GM12878 (cell line): ENCODE measurements around the gene TK2. TPM values are rescaled to one million over a fixed set of nuclear protein-coding genes. Genes with fewer than 3 reads are reported as not detected.

Experiments
- ATAC-seq: fragments of 200-7000 bp; cut with Tn5 transposase; 3 replicates; pipeline ENCODE4 v1.9.1; 2020; ENCODE audit warnings: mild to moderate bottlenecking, moderate library complexity
- BruUV-seq: library from RNA; stranded (reverse); fragments of 400-500 nt; replicated peaks from 2 replicates; lab custom pipeline; 2021; lab: Mats Ljungman, UMichigan
- CTCF ChIA-PET: fragments of 300-600 bp; sonication (Branson Sonifier 250); formaldehyde crosslinking; extraction: SDS; loops from one replicate; lab custom pipeline; 2021; ENCODE audit warnings: inconsistent platforms; lab: Yijun Ruan, JAX
- POLR2A ChIA-PET: fragments of 350-600 bp; formaldehyde crosslinking; extraction: SDS; loops from one replicate; lab custom pipeline; 2021; ENCODE audit warnings: inconsistent platforms; lab: Charles Lee
- RAD21 ChIA-PET: fragments of 300-600 bp; sonication (Branson Sonifier 250); formaldehyde crosslinking; loops from one replicate; lab custom pipeline; 2023; ENCODE audit warnings: antibody characterized with exemption; ENCODE audit not compliant: unreplicated experiment; lab: Charles Lee
- SMC1A ChIA-PET: fragments of 300-600 bp; sonication (Branson Sonifier 250); formaldehyde crosslinking; loops from one replicate; lab custom pipeline; 2023; ENCODE audit not compliant: unreplicated experiment, uncharacterized antibody; lab: Charles Lee
- DNase-seq: peaks from one replicate; pipeline ENCODE4 v3.0.0-alpha.2; 2011; ENCODE audit warnings: low read depth, low spot score
- FAIRE-seq: peaks from 3 replicates; lab custom pipeline; 2011; peaks lifted over from hg19 to GRCh38; lab: Jason Lieb, UNC
- H2AFZ ChIP-seq: 2 replicates; pipeline ENCODE4 v1.6.0; 2011; ENCODE audit warnings: low read depth, low read length, control low read depth; ENCODE audit not compliant: control insufficient read depth
- H3K27ac ChIP-seq: 2 replicates; pipeline ENCODE4 v1.5.1; 2011; ENCODE audit warnings: control low read depth; ENCODE audit not compliant: control insufficient read depth, insufficient read depth
- H3K27me3 ChIP-seq, 2 experiments: replicated peaks in 1 of 2; 2 replicates each; pipeline versions ENCODE4 v1.6.0 to v1.6.1; 2011; ENCODE audit warnings: low read length in 1 of 2; ENCODE audit not compliant: control insufficient read depth in 2 of 2, insufficient read depth in 2 of 2
- H3K36me3 ChIP-seq, 2 experiments: 2 replicates each; pipeline ENCODE4 v1.5.1; 2011; ENCODE audit warnings: low read length in 1 of 2; ENCODE audit not compliant: control insufficient read depth in 2 of 2, insufficient read depth in 2 of 2
- H3K4me1 ChIP-seq: 2 replicates; pipeline ENCODE4 v1.6.1; 2011; ENCODE audit warnings: mild to moderate bottlenecking, low read length, moderate library complexity, mixed read lengths; ENCODE audit not compliant: control insufficient read depth, insufficient read depth
- H3K4me2 ChIP-seq: 2 replicates; pipeline ENCODE4 v1.6.0; 2011; ENCODE audit warnings: control low read depth; ENCODE audit not compliant: control insufficient read depth, insufficient read depth
- H3K4me3 ChIP-seq: fragments of 200-600 bp; sonication (generic); 2 replicates; pipeline ENCODE4 v1.5.1; 2016
- H3K79me2 ChIP-seq: 2 replicates; pipeline ENCODE4 v1.6.0; 2011; ENCODE audit warnings: low read length; ENCODE audit not compliant: control insufficient read depth, insufficient read depth
- H3K9ac ChIP-seq: 2 replicates; pipeline ENCODE4 v1.8.0; 2011; ENCODE audit warnings: low read length, control low read depth, mixed read lengths; ENCODE audit not compliant: control insufficient read depth, insufficient read depth
- H3K9me3 ChIP-seq: replicated peaks from 3 replicates; pipeline ENCODE4 v1.5.1; 2011; ENCODE audit warnings: mild to moderate bottlenecking, low read length; ENCODE audit not compliant: control insufficient read depth, insufficient read depth
- H4K20me1 ChIP-seq: 2 replicates; pipeline ENCODE4 v1.6.0; 2011; ENCODE audit not compliant: control insufficient read depth, insufficient read depth
- ATF2 ChIP-seq: IDR thresholded peaks from 2 replicates; pipeline ENCODE4 v1.6.1; 2012; ENCODE audit warnings: low read length, inconsistent platforms
- BACH1 ChIP-seq: fragments of 450-650 bp; IDR thresholded peaks from 2 replicates; pipeline ENCODE4 v1.6.1; 2017; ENCODE audit warnings: mild to moderate bottlenecking, borderline replicate concordance
- BHLHE40 ChIP-seq, 2 experiments: fragments of 450-650 bp in 1 of 2; IDR thresholded peaks; 2 replicates each; pipeline ENCODE4 v1.6.1; 2011 to 2017; ENCODE audit warnings: low read depth in 2 of 2, borderline replicate concordance in 1 of 2, improper control_type of control experiment in 1 of 2, low read length in 1 of 2, mild to moderate bottlenecking in 1 of 2
- CBX3 ChIP-seq: fragments of 200-600 bp; sonication (generic); IDR thresholded peaks from 2 replicates; pipeline ENCODE4 v1.6.1; 2016; ENCODE audit warnings: low read depth, borderline replicate concordance
- CHD2 ChIP-seq: IDR thresholded peaks from 2 replicates; pipeline ENCODE4 v1.6.1; 2011; ENCODE audit warnings: low read depth, low read length, improper control_type of control experiment, borderline replicate concordance
- JUND ChIP-seq: IDR thresholded peaks from 2 replicates; pipeline ENCODE4 v1.6.1; 2012; ENCODE audit warnings: low read depth, mild to moderate bottlenecking, low read length, improper control_type of control experiment, moderate library complexity
- NR2C1 ChIP-seq: fragments of 450-650 bp; IDR thresholded peaks from 2 replicates; pipeline ENCODE4 v1.6.1; 2017; ENCODE audit warnings: antibody characterized with exemption, mild to moderate bottlenecking, moderate library complexity
- PAX8 ChIP-seq: fragments of 450-650 bp; IDR thresholded peaks from 2 replicates; pipeline ENCODE4 v1.6.1; 2017; ENCODE audit warnings: mild to moderate bottlenecking, moderate library complexity
- PBX3 ChIP-seq: IDR thresholded peaks from 2 replicates; pipeline ENCODE4 v1.6.1; 2011; ENCODE audit warnings: mild to moderate bottlenecking, low read depth, low read length, moderate library complexity; ENCODE audit not compliant: insufficient replicate concordance
- RAD21 ChIP-seq: IDR thresholded peaks from 2 replicates; pipeline ENCODE4 v1.6.1; 2011; ENCODE audit warnings: mild to moderate bottlenecking, low read depth, low read length, moderate library complexity; ENCODE audit not compliant: insufficient read depth
- TCF7 ChIP-seq: IDR thresholded peaks from 2 replicates; pipeline ENCODE4 v1.6.1; 2014; ENCODE audit warnings: antibody characterized with exemption, borderline replicate concordance
- ZNF207 ChIP-seq: fragments of 450-650 bp; IDR thresholded peaks from 2 replicates; pipeline ENCODE4 v1.6.1; 2014; ENCODE audit warnings: antibody characterized with exemption, mild to moderate bottlenecking, borderline replicate concordance
- ZNF217 ChIP-seq: fragments of 450-650 bp; IDR thresholded peaks from 2 replicates; pipeline ENCODE4 v1.6.1; 2017; ENCODE audit warnings: antibody characterized with exemption, mild to moderate bottlenecking
- ZNF622 ChIP-seq: fragments of 450-650 bp; IDR thresholded peaks from 2 replicates; pipeline ENCODE4 v1.6.1; 2017; ENCODE audit warnings: mild to moderate bottlenecking, inconsistent platforms
- WGBS: methylation state at CpG from one replicate; pipeline ENCODE4 v1.1.6; 2016; ENCODE audit warnings: low lambda C conversion rate; ENCODE audit not compliant: insufficient replicate concordance, insufficient coverage; ENCODE audit errors: missing lambda C conversion rate; 5-methylcytosine and 5-hydroxymethylcytosine counted together
- in situ Hi-C: fragments of 300-500 bp; cut with MboI; formaldehyde crosslinking; loops from 9 replicates; pipeline ENCODE4 v1.14.3; 2018; ENCODE audit warnings: mixed read lengths
- intact Hi-C: fragments of 100-400 bp; cut with micrococcal nuclease; formaldehyde crosslinking; loops from one replicate; pipeline ENCODE4 v1.14.2; 2022; ENCODE audit not compliant: unreplicated experiment
- polyA plus RNA-seq, 11 experiments: library from polyadenylated mRNA; depleted of rRNA in 4 of 11; unstranded in 6 of 11; stranded (reverse) in 5 of 11; fragments of >200 nt; fragmentation: Nextera tagmentation in 4 of 11; fragmentation: Illumina TruSeq in 1 of 11; extraction: Ambion mirVana in 4 of 11; extraction: Trizol in 1 of 11; gene quantifications; 1 replicate in 1 of 11; 2 replicates in 10 of 11; pipeline versions ENCODE4 v1.2.1 to v1.2.3, GENCODE V29; 2011 to 2016; ENCODE audit warnings: inconsistent platforms in 2 of 11, missing spikeins in 2 of 11, low read depth in 1 of 11
- total RNA-seq, 4 experiments: library from RNA; depleted of rRNA in 3 of 4; stranded (reverse); fragments of >200 nt in 3 of 4; fragmentation: Illumina TruSeq in 1 of 4; extraction: Trizol in 1 of 4; gene quantifications; 2 replicates each; pipeline versions ENCODE4 v1.2.1 to v1.2.3, GENCODE V29; 2013 to 2021
- TF ChIP-seq, protein P1 (sequence below): fragments of 450-650 bp; formaldehyde crosslinking; IDR thresholded peaks from 2 replicates; pipeline ENCODE4 v1.5.0; 2022; ENCODE audit warnings: mild to moderate bottlenecking, missing genetic modification characterization

The TK2 gene
- total and polyA plus RNA-seq, 10 of the 15 experiments (the other 5 are each of a cell fraction or from before 2014, with no cell fraction given), result 1.3 to 12.4 (median 3.0) TPM

- Histone ChIP-seq H3K27me3 (0 out of 4 replicates have a peak, but pooled peaks cover 0 to 3% of the 10 kb centered on the region in 2 experiments), H3K4me1 (peaks cover 5% of the 10 kb centered on the region), H3K4me3 (no peak overlapping the region), H3K4me2 (no peak overlapping the region), H3K9ac (no peak overlapping the region), H4K20me1 (no peaks in the 10 kb centered on the region), H3K79me2 (no peaks in the 10 kb centered on the region), H3K27ac (no peak overlapping the region), H3K9me3 (no peaks in the 10 kb centered on the region), H3K36me3 (no peaks in the 10 kb centered on the region), H2AFZ (no peak overlapping the region)
- SMC1A ChIA-PET, result interaction anchor here (0.6 to 2.4 kb wide), 2 partner anchors 72 to 128 kb away, joined by 3 to 9 read pairs; no protein-coding TSS in a partner anchor
- FAIRE-seq, result peak; percentile 98
- intact Hi-C loops, result loop anchor here (1.0 to 2.0 kb wide), 2 partner anchors 70 to 110 kb away; no protein-coding TSS in a partner anchor
- ATAC-seq, result peak; percentile 83
- BruUV-seq, result no TSS peak
- POLR2A ChIA-PET, result no interaction called here
- in situ Hi-C loops, result loop anchor here (5.0 kb wide), 1 partner anchor 72 kb away; no protein-coding TSS in a partner anchor
- WGBS, result 10% methylated on average over 9 of the region's 10 CpGs
- DNase-seq, result peak; percentile 16
- RAD21 ChIA-PET, result interaction anchor here (1.3 to 2.8 kb wide), 4 partner anchors 74 to 112 kb away, joined by 3 to 25 read pairs (median 4); no protein-coding TSS in a partner anchor
- CTCF ChIA-PET, result interaction anchor here (0.5 to 10.4 kb wide), 8 partner anchors 30 to 117 kb away, joined by 3 to 118 read pairs (median 4); no protein-coding TSS in a partner anchor
- TF ChIP-seq BHLHE40 (IDR thresholded peaks at IDR 0.05; ENCODE audit: borderline replicate concordance in 1 of 2, low read depth in 2 of 2, low read length in 1 of 2) (peak; percentile 77 to 86; a peak in 3 of 4 replicates), PBX3 (no peak), RAD21 (peak; percentile 60), JUND (no peak), CBX3 (no peak), ZNF207 (no peak), ZNF217 (no peak), TCF7 (no peak), BACH1 (no peak), CHD2 (no peak), ATF2 (no peak), PAX8 (no peak), NR2C1 (no peak), ZNF622 (no peak)
- TF ChIP-seq, protein P1, sequence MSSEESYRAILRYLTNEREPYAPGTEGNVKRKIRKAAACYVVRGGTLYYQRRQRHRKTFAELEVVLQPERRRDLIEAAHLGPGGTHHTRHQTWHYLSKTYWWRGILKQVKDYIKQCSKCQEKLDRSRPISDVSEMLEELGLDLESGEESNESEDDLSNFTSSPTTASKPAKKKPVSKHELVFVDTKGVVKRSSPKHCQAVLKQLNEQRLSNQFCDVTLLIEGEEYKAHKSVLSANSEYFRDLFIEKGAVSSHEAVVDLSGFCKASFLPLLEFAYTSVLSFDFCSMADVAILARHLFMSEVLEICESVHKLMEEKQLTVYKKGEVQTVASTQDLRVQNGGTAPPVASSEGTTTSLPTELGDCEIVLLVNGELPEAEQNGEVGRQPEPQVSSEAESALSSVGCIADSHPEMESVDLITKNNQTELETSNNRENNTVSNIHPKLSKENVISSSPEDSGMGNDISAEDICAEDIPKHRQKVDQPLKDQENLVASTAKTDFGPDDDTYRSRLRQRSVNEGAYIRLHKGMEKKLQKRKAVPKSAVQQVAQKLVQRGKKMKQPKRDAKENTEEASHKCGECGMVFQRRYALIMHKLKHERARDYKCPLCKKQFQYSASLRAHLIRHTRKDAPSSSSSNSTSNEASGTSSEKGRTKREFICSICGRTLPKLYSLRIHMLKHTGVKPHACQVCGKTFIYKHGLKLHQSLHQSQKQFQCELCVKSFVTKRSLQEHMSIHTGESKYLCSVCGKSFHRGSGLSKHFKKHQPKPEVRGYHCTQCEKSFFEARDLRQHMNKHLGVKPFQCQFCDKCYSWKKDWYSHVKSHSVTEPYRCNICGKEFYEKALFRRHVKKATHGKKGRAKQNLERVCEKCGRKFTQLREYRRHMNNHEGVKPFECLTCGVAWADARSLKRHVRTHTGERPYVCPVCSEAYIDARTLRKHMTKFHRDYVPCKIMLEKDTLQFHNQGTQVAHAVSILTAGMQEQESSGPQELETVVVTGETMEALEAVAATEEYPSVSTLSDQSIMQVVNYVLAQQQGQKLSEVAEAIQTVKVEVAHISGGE (CRISPR knock-in tag), result no peak
Observed at GRCh38 chr16:66478733-66479511, 71.0 kb downstream of the TK2 start.
